Aorta (tissue), 5 donors: ENCODE results near the gene UGT3A2. TPM values are rescaled to one million over a fixed set of nuclear protein-coding genes. Genes with fewer than 3 reads are reported as not detected.

Experiments
- ATAC-seq: fragments of 200-7000 bp; cut with Tn5 transposase; one replicate; pipeline ENCODE4 v1.9.1; 2022; ENCODE audit warnings: moderate library complexity; ENCODE audit not compliant: low FRiP score
- DNase-seq, 2 donors: peaks; one replicate each; pipeline ENCODE4 v3.0.0-alpha.2; 2020
- H3K27ac ChIP-seq, 2 donors: one replicate each; pipeline ENCODE4 v1.5.1; 2013; ENCODE audit warnings: low read length in 2 of 2, mild to moderate bottlenecking in 2 of 2, moderate library complexity in 2 of 2, control low read depth in 1 of 2, inconsistent platforms in 1 of 2, low read depth in 1 of 2
- H3K27me3 ChIP-seq, 2 donors: one replicate each; pipeline ENCODE4 v1.6.1; 2013; ENCODE audit warnings: control low read depth in 1 of 2, low read length in 1 of 2, mild to moderate bottlenecking in 1 of 2, moderate library complexity in 1 of 2; ENCODE audit not compliant: insufficient read depth in 2 of 2, control insufficient read depth in 1 of 2
- H3K36me3 ChIP-seq, 2 donors: one replicate each; pipeline ENCODE4 v1.6.1; 2013; ENCODE audit warnings: control low read depth in 1 of 2, low read length in 1 of 2, mild to moderate bottlenecking in 1 of 2; ENCODE audit not compliant: insufficient read depth in 2 of 2, control insufficient read depth in 1 of 2
- H3K4me1 ChIP-seq, 2 donors: one replicate each; pipeline ENCODE4 v1.6.1; 2013; ENCODE audit warnings: low read length in 2 of 2, control low read depth in 1 of 2, mild to moderate bottlenecking in 1 of 2, moderate library complexity in 1 of 2; ENCODE audit not compliant: insufficient read depth in 2 of 2, control insufficient read depth in 1 of 2
- H3K4me3 ChIP-seq, 2 donors: one replicate each; pipeline ENCODE4 v1.5.1; 2013; ENCODE audit warnings: low read length in 2 of 2, control low read depth in 1 of 2, mild to moderate bottlenecking in 1 of 2
- H3K9me3 ChIP-seq: one replicate; pipeline ENCODE4 v1.6.1; 2013; ENCODE audit warnings: mild to moderate bottlenecking, low read length; ENCODE audit not compliant: control insufficient read depth
- WGBS, 2 donors: extraction: QIAGEN DNeasy Blood & Tissue Kit; methylation state at CpG; one replicate each; pipeline ENCODE4 v1.1.7; 2013; 5-methylcytosine and 5-hydroxymethylcytosine counted together
- intact Hi-C, 2 donors: fragments of 100-400 bp; cut with DNase I; formaldehyde crosslinking; loops; one replicate each; pipeline versions ENCODE4 v1.14.2 to v1.15.0; 2022
- polyA plus RNA-seq, 2 donors: library from polyadenylated mRNA; stranded (reverse); fragments of 200-250 nt; gene quantifications; one replicate each; pipeline ENCODE4 v1.2.3, GENCODE V29; 2013
- total RNA-seq, 2 donors: library from RNA; stranded (reverse); fragmentation: NEBNext Ultra II Directional; extraction: Animal tissue kit (Norgen Biotek cat#: 25700); gene quantifications; one replicate each; pipeline ENCODE4 v1.2.1, GENCODE V29; 2021
- donor health status: healthy with polysubstance abuse.
- donor health status: Bipolar disorder and iron deficiency.
- donor health status: DM: no; HTN: no; CAD: no.
- donor health status: DM: no; HTN: no; CAD: no.
- donor health status: DM: yes; HTN: yes; CAD: no.

UGT3A2 gene
- total and polyA plus RNA-seq, 4 donors, result not detected

DNA sequence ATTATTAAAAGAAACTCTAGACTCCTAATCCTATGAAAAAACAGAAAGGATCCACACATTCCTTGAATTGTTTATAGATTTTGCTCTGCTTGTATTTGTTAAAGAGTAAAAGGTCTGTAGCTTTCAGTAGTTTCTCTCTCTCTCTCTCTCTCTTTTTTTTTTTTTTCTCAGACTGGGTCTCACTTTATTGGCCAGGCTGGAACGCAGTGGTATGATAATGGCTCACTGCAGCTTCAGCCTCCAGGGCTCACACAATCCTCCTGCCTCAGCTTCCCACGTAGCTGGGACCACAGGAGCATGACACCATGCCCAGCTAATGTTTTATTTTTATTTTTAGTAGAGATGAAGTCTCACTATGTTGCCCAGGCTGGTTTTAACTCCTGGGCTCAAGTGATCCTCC, 9.3 kb downstream of the UGT3A2 start:
- WGBS, 2 donors, result 51 to 62% methylated on average over 2 of the region's 2 CpGs
- Histone ChIP-seq H3K27ac (no peak overlapping the region), H3K9me3 (no peaks in the 10 kb centered on the region), H3K27me3 (no peaks in the 10 kb centered on the region), H3K36me3 (no peaks in the 10 kb centered on the region), H3K4me1 (no peaks in the 10 kb centered on the region), H3K4me3 (no peak overlapping the region)
- ATAC-seq (no peak), DNase-seq (no peak)
- intact Hi-C loops, result no loop called here

DNA sequence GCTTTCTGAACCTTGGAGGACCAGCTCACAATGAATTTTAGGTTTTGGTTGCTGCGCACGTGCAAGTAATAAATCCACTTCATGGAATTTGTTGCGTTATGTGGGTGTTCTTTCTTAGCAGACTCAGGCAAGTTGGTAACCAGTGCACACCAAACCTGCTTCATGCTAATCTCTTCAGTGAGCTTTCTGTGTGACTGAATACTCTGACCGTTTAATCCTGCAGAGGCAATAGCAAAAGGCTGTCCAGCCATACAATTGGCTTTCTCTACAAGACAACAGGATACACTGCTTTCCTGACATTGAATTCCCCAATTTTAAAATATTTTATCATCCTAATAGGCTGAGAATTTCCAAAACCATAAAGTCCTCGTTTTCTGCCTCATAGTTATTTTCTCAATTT, 10.3 kb downstream of the UGT3A2 start:
- 56% methylated on average over 5 of the region's 5 CpGs for WGBS, 2 donors
- ATAC-seq, result no peak
- DNase-seq, result no peak

DNA sequence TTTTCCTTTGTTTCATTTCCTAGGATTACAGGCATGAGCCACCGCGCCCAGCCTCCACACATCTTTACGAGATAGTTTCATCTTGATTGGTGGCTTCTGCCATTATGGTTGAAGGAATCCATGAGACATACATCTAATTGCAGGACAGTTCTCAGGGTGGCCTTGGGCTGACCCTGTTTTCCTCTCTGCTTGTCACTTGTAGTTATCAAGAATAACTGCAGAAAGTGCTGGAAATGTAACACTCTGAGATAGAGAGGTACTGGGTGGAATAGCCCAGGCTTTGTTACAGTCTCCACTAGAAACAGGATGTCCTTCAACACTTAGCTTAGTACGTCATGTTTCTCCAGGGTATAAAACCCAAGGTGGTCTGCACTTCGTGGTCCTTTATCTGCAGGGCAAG, 10.7 kb downstream of the UGT3A2 start:
- intact Hi-C loops, result no loop called here
- Histone ChIP-seq H3K27me3 (no peaks in the 10 kb centered on the region), H3K9me3 (no peaks in the 10 kb centered on the region), H3K4me3 (no peak overlapping the region), H3K36me3 (no peaks in the 10 kb centered on the region), H3K4me1 (no peaks in the 10 kb centered on the region), H3K27ac (no peak overlapping the region)
- 62 to 64% methylated on average over 5 of the region's 5 CpGs for WGBS, 2 donors
- ATAC-seq, result no peak
- no peak for DNase-seq

More for the DNA sequence above, 10.3 kb downstream of the UGT3A2 start:
- intact Hi-C loops, result no loop called here
- no peaks in the 10 kb centered on the region for H3K9me3 ChIP-seq
- H3K27ac ChIP-seq, result no peak overlapping the region
- no peaks in the 10 kb centered on the region for H3K36me3 ChIP-seq
- no peaks in the 10 kb centered on the region for H3K4me1 ChIP-seq
- no peaks in the 10 kb centered on the region for H3K27me3 ChIP-seq
- H3K4me3 ChIP-seq, result no peak overlapping the region

DNA sequence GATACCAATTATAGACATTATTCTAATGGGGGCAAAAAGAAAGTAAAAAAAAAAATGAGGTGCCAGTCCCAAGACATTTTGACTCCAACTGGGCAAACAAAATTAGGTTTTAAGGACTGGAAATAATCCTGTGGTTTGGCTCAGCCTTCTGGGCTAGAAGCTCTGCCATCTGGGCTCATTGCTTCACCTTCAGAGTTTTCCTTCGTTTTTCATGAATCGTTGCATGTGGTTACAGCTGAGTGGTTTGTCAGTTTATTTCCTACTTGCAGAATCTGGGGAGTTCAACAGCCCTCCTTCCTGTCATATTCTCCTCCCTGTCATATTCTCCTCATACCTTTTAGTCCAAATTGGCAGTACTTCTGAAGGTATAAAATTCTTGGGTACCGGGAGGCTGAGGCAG, 12.0 kb downstream of the UGT3A2 start:
- DNase-seq, result no peak
- intact Hi-C loops, result no loop called here

DNA sequence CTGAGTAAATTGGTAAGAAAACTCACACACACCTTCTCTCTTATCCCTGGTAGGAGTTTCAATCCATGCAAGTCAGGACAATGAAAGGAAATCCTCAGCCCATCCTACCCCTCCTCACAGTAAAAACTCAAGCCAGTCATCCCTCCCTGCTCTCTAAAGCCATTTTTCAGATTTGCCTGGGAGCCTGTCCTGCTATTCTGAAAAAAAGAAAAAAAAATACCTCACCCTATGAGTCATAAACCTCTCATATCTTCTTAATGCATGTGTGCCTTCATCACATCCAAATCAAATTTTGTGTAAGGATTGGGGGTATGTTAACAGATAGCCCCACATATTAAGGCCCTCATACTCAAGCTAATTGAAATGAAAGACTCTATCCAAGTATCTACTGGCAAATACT, 14.1 kb downstream of the UGT3A2 start:
- H3K36me3 ChIP-seq, result no peaks in the 10 kb centered on the region
- no peak for ATAC-seq
- H3K4me1 ChIP-seq, result no peaks in the 10 kb centered on the region
- no peak for DNase-seq
- intact Hi-C loops, result no loop called here
- H3K4me3 ChIP-seq, result no peak overlapping the region
- H3K27me3 ChIP-seq, result no peaks in the 10 kb centered on the region
- H3K9me3 ChIP-seq, result peaks cover 1% of the 10 kb centered on the region
- H3K27ac ChIP-seq, result no peak overlapping the region

More for the DNA sequence above, 12.0 kb downstream of the UGT3A2 start:
- Histone ChIP-seq H3K27me3 (no peaks in the 10 kb centered on the region), H3K9me3 (no peaks in the 10 kb centered on the region), H3K4me3 (no peak overlapping the region), H3K36me3 (no peaks in the 10 kb centered on the region), H3K27ac (no peak overlapping the region), H3K4me1 (no peaks in the 10 kb centered on the region)
- WGBS, 2 donors, result 82 to 85% methylated on average over 3 of the region's 3 CpGs
- no peak for ATAC-seq

DNA sequence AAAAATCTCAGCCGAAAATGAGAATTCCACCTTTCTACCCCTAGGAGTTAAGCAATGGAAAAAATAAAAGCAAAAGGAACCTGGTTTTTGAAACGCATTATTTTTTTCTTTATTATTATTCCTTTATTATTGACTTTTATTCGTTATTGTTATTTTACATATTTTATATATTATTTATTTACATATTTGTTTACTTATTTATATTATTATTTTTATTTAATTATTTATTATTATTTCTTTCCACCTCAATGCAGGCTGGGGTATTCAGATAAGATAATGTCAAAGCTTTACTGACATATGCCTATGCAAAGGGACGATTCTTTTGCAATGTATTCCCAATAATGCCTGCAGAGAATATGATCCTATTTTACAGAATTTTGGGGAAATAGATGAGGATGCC, 16.7 kb downstream of the UGT3A2 start:
- ATAC-seq, result no peak
- intact Hi-C loops, result no loop called here
- Histone ChIP-seq H3K27ac (no peak overlapping the region), H3K27me3 (no peaks in the 10 kb centered on the region), H3K4me3 (no peak overlapping the region), H3K36me3 (no peaks in the 10 kb centered on the region), H3K9me3 (peaks cover 1% of the 10 kb centered on the region), H3K4me1 (no peaks in the 10 kb centered on the region)
- 80 to 96% methylated on average over 4 of the region's 4 CpGs for WGBS, 2 donors
- DNase-seq, result no peak

DNA sequence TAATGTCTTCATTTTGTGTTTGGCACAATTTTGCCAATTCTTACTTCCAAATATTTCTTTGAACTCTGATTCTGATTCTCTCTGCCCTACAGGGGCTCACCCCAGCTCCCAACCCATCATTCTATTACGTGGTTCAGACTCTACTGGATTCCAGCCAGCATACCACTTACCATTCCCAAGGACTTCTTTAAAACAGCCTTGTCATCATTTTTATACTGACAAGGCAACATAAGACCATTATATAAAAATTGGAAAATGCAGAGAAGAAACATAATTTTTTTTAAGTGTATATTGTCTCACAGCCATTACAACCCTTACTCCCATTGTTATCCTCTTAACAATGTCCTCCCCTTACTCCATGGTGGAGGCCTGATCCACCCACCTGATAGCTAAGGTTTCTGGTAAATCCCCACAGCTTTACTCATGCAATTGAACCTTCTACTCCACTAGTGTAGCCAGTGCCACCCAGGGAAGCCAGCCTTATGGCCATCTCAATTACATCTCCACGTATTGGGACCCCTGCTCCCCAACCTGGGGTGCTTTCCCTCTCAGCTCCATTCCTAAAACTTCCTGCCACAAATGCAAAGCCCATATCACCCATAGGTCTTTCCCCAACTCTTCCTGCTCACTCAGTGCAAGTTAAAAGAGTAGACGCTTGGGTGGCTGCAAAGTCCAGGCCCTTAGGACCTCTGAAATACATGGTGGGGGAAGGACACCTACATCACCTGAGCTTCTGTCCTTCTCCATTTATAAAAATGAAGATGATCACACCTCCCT, 19.1 kb downstream of the UGT3A2 start:
- WGBS, 2 donors, result 60 to 68% methylated on average over 3 of the region's 3 CpGs
- intact Hi-C loops, result no loop called here
- Histone ChIP-seq H3K9me3 (peaks cover 1% of the 10 kb centered on the region), H3K27me3 (no peaks in the 10 kb centered on the region), H3K36me3 (no peaks in the 10 kb centered on the region), H3K4me3 (no peak overlapping the region), H3K4me1 (no peaks in the 10 kb centered on the region), H3K27ac (no peak overlapping the region)
- no peak for DNase-seq
- no peak for ATAC-seq

DNA sequence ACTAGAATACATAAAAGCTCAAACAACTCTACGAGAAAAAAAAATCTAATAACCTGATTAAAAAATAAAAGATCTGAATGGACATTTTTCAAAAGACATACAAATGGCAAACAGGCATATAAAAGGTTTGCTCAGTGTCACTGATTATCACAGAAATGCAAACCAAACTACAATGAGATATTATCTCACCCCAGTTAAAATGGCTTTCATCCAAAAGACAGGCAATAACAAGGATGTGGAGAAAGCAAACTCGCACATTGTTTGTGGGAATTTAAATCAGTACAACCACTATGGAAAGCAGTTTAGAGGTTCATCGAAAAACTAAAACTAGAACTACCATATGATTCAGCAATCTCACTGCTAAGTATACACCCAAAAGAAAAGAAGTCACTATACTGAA, 20.8 kb downstream of the UGT3A2 start:
- 80 to 83% methylated on average over 3 of the region's 3 CpGs for WGBS, 2 donors
- H3K27me3 ChIP-seq, result no peaks in the 10 kb centered on the region
- intact Hi-C loops, result no loop called here
- H3K27ac ChIP-seq, result no peak overlapping the region
- no peak overlapping the region for H3K4me3 ChIP-seq
- DNase-seq, result no peak
- no peak for ATAC-seq
- H3K4me1 ChIP-seq, result no peaks in the 10 kb centered on the region
- H3K36me3 ChIP-seq, result no peaks in the 10 kb centered on the region
- H3K9me3 ChIP-seq, result peaks cover 1% of the 10 kb centered on the region

DNA sequence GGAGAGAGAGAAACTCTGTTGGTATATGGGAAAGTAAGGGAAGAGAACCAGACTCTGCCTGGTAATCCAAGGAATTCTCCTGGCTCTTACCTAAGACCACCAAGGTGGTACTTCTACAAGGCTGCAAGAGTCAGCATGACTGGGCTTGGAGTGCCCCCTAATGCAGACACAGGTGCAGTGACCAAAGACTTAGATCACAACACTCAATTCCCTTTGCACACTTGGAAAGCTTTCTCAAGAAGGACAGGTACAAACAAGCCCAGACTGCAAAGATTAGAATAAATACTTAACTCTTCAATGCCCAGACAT, 25.2 kb downstream of the UGT3A2 start:
- DNase-seq, result no peak
- intact Hi-C loops, result no loop called here

More for the DNA sequence above, 25.2 kb downstream of the UGT3A2 start:
- Histone ChIP-seq H3K27ac (no peak overlapping the region), H3K27me3 (no peaks in the 10 kb centered on the region), H3K36me3 (no peaks in the 10 kb centered on the region), H3K4me3 (no peak overlapping the region), H3K9me3 (peaks cover 1% of the 10 kb centered on the region), H3K4me1 (no peaks in the 10 kb centered on the region)
- ATAC-seq, result no peak
